Measurements from ENCODE around the gene CLDN14. TPM values are rescaled to one million over a fixed set of nuclear protein-coding genes. Genes with fewer than 3 reads are reported as not detected.

The CLDN14 gene
- total RNA-seq, 1 experiment from 2014 or later = not detected

DNA sequence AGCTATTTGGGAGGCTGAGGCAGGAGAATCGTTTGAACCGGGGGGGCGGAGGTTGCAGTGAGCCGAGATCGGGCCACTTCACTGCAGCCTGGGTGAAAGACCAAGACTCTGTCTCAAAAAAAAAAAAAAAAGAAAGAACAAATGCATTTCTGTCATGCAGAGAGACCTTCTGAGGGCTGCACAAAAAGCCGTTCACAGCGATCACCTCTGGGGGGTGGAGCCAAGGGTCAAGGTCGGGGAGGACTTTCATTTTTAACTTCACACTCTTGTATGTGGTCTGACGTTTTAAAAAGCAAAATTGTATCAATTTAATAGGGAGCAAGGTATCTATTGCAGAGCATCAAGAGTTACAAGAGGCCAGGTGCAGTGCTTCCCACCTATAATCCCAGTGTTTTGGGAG, 26.6 kb upstream of the CLDN14 start:
- DNase-seq (ENCODE audit: low read depth, low spot score) (no peak), ATAC-seq (no peak)
- no peaks in the 10 kb centered on the region for H3K4me1 ChIP-seq (ENCODE audit: control insufficient read depth, insufficient read depth, low read length)
- intact Hi-C loops (cut with micrococcal nuclease; ENCODE audit: unreplicated experiment) (loop anchor here (10.0 kb wide), 2 partner anchors 82 to 418 kb away; no protein-coding TSS in a partner anchor), in situ Hi-C loops (cut with HindIII; ENCODE audit: low pct_unique_long_range_greater_than_20kb, low sequenced_read_pairs) (no loop called here)
- no peaks in the 10 kb centered on the region for H3K27me3 ChIP-seq (ENCODE audit: control insufficient read depth, insufficient read depth, low read length)
- no peaks in the 10 kb centered on the region for H3K36me3 ChIP-seq (ENCODE audit: control insufficient read depth, insufficient read depth, low read length)
- BruUV-seq (replicated peaks) = no TSS peak
- ChIA-PET CTCF (no interaction called here), POLR2A (no interaction called here)
- TF ChIP-seq POLR2AphosphoS5 (IDR thresholded peaks at IDR 0.05; ENCODE audit: low read depth, low read length) (no peak), TCF7L2 (IDR thresholded peaks at IDR 0.05; ENCODE audit: low read depth, low read length) (no peak), CTCF (IDR thresholded peaks at IDR 0.05) (no peak), SIN3A (IDR thresholded peaks at IDR 0.05; ENCODE audit: borderline replicate concordance, insufficient read depth, low read depth, low read length) (no peak), REST (IDR thresholded peaks at IDR 0.05; ENCODE audit: insufficient read depth in 1 of 2, low read depth in 2 of 2, low read length in 1 of 2) (no peak)
- no peaks in the 10 kb centered on the region for H3K9me3 ChIP-seq (ENCODE audit: control insufficient read depth, insufficient read depth, low read depth, low read length)
- H3K4me3 ChIP-seq (ENCODE audit: low read depth in 2 of 2, low read length in 2 of 2) = no peak overlapping the region
- no peak overlapping the region for H3K27ac ChIP-seq (ENCODE audit: low read length)

GRCh38 chr21:36504067-36505058, 24.4 kb upstream of the CLDN14 start:
- ATAC-seq = no peak
- H3K9me3 ChIP-seq (ENCODE audit: control insufficient read depth, insufficient read depth, low read depth, low read length) = no peaks in the 10 kb centered on the region
- no peaks in the 10 kb centered on the region for H3K36me3 ChIP-seq (ENCODE audit: control insufficient read depth, insufficient read depth, low read length)
- H3K4me3 ChIP-seq (ENCODE audit: low read depth in 2 of 2, low read length in 2 of 2) = no peak overlapping the region
- no peaks in the 10 kb centered on the region for H3K27me3 ChIP-seq (ENCODE audit: control insufficient read depth, insufficient read depth, low read length)
- ChIA-PET POLR2A (no interaction called here), CTCF (no interaction called here)
- intact Hi-C loops (cut with micrococcal nuclease; ENCODE audit: unreplicated experiment) = loop anchor here (10.0 kb wide), 2 partner anchors 80 to 420 kb away; no protein-coding TSS in a partner anchor
- H3K27ac ChIP-seq (ENCODE audit: low read length) = no peak overlapping the region
- in situ Hi-C loops (cut with HindIII; ENCODE audit: low pct_unique_long_range_greater_than_20kb, low sequenced_read_pairs) = no loop called here
- H3K4me1 ChIP-seq (ENCODE audit: control insufficient read depth, insufficient read depth, low read length) = no peaks in the 10 kb centered on the region
- TF ChIP-seq CTCF (IDR thresholded peaks at IDR 0.05) = peak; percentile 76
- TF ChIP-seq REST (IDR thresholded peaks at IDR 0.05; ENCODE audit: insufficient read depth in 1 of 2, low read depth in 2 of 2, low read length in 1 of 2) = no peak
- DNase-seq (ENCODE audit: low read depth, low spot score) = peak; percentile 18
- BruUV-seq (replicated peaks) = no TSS peak
